ENCODE measurements around the gene SLC29A3. TPM values are rescaled to one million over a fixed set of nuclear protein-coding genes. Genes with fewer than 3 reads are reported as not detected.

The SLC29A3 gene
- total and polyA plus RNA-seq, 2 experiments from 2014 or later: 10.3 to 12.3 TPM

- no peak for TF ChIP-seq EZH2phosphoT487 (IDR thresholded peaks at IDR 0.05; ENCODE audit: unreplicated experiment)
- TF ChIP-seq, protein P1, sequence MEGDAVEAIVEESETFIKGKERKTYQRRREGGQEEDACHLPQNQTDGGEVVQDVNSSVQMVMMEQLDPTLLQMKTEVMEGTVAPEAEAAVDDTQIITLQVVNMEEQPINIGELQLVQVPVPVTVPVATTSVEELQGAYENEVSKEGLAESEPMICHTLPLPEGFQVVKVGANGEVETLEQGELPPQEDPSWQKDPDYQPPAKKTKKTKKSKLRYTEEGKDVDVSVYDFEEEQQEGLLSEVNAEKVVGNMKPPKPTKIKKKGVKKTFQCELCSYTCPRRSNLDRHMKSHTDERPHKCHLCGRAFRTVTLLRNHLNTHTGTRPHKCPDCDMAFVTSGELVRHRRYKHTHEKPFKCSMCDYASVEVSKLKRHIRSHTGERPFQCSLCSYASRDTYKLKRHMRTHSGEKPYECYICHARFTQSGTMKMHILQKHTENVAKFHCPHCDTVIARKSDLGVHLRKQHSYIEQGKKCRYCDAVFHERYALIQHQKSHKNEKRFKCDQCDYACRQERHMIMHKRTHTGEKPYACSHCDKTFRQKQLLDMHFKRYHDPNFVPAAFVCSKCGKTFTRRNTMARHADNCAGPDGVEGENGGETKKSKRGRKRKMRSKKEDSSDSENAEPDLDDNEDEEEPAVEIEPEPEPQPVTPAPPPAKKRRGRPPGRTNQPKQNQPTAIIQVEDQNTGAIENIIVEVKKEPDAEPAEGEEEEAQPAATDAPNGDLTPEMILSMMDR (conservative IDR thresholded peaks at IDR 0.05; ENCODE audit: low read depth in 2 of 2): no peak
- no peak for TF ChIP-seq ZNF114 (CRISPR knock-in tag; IDR thresholded peaks at IDR 0.05)
- TF ChIP-seq STAT1 (IDR thresholded peaks at IDR 0.05; ENCODE audit: unreplicated experiment): no peak
- TF ChIP-seq REST (IDR thresholded peaks at IDR 0.05; ENCODE audit: unreplicated experiment): no peak
- TF ChIP-seq NANOG (IDR thresholded peaks at IDR 0.05; ENCODE audit: borderline replicate concordance): no peak
- TF ChIP-seq, protein P2, sequence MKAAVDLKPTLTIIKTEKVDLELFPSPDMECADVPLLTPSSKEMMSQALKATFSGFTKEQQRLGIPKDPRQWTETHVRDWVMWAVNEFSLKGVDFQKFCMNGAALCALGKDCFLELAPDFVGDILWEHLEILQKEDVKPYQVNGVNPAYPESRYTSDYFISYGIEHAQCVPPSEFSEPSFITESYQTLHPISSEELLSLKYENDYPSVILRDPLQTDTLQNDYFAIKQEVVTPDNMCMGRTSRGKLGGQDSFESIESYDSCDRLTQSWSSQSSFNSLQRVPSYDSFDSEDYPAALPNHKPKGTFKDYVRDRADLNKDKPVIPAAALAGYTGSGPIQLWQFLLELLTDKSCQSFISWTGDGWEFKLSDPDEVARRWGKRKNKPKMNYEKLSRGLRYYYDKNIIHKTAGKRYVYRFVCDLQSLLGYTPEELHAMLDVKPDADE (IDR thresholded peaks at IDR 0.05): no peak
- no peak for TF ChIP-seq POLR2AphosphoS5 (IDR thresholded peaks at IDR 0.05; ENCODE audit: low read depth)
- no peak for TF ChIP-seq ZNF331 (CRISPR knock-in tag; IDR thresholded peaks at IDR 0.05; ENCODE audit: low read depth)
- TF ChIP-seq EZH2 (IDR thresholded peaks at IDR 0.05; ENCODE audit: low read depth, unreplicated experiment): no peak
- H3K9me2 ChIP-seq (ENCODE audit: insufficient read depth): no peaks in the 10 kb centered on the region
- peaks cover 9% of the 10 kb centered on the region for H3K27me3 Mint-ChIP-seq (ENCODE audit: insufficient read depth, low read depth, poor library complexity)
- no peaks in the 10 kb centered on the region for H3K9me3 Mint-ChIP-seq
- no peaks in the 10 kb centered on the region; the same call in 1 of the 2 replicates for H4K20me1 ChIP-seq (replicated peaks; ENCODE audit: insufficient read depth)
- no peak for DNase-seq (ENCODE audit: low spot score)
- H3K27ac Mint-ChIP-seq: no peak overlapping the region
- no peaks in the 10 kb centered on the region for H3K27me3 ChIP-seq (ENCODE audit: insufficient read depth)
- no peaks in the 10 kb centered on the region for H3K79me2 ChIP-seq (replicated peaks; ENCODE audit: insufficient read depth)
- no peaks in the 10 kb centered on the region for H3K4me1 ChIP-seq (ENCODE audit: insufficient read depth)
- no peaks in the 10 kb centered on the region for H3K36me3 ChIP-seq (ENCODE audit: insufficient read depth)
- no peaks in the 10 kb centered on the region for H3F3A ChIP-seq (replicated peaks; ENCODE audit: low read depth)
- H3K4me3 Mint-ChIP-seq: no peak overlapping the region
- peaks cover 7% of the 10 kb centered on the region; the same call in 2 of the 3 replicates for H3K4me1 Mint-ChIP-seq
- H3K4me2 ChIP-seq: no peak overlapping the region
- no peaks in the 10 kb centered on the region for H3K36me3 Mint-ChIP-seq (ENCODE audit: low read depth)
- H2AFZ ChIP-seq: no peak overlapping the region
- ATAC-seq: no peak
- H3K27ac ChIP-seq (ENCODE audit: low read depth): no peak overlapping the region
- H3K4me3 ChIP-seq: no peak overlapping the region
Measured at GRCh38 chr10:71306979-71307378, 12.1 kb upstream of the SLC29A3 start.

Data from GM23338 (cell line).